Stomach (tissue), 9 donors: ENCODE measurements around the gene SGCA. TPM values are rescaled to one million over a fixed set of nuclear protein-coding genes. Genes with fewer than 3 reads are reported as not detected.

Experiments used
- DNase-seq, 2 donors: peaks; one replicate each; pipeline versions ENCODE4 v3.0.0 to v3.0.0-alpha.2; 2013 to 2019
- H3K27ac ChIP-seq, 5 donors: fragments of 200-600 bp in 4 of 5; sonication (generic) in 4 of 5; one replicate each; pipeline ENCODE4 v1.5.1; 2013 to 2019; ENCODE audit warnings: mild to moderate bottlenecking in 1 of 5, moderate library complexity in 1 of 5
- H3K27me3 ChIP-seq, 3 donors: fragments of 200-600 bp; sonication (generic); one replicate each; pipeline ENCODE4 v1.5.1; 2017 to 2019; ENCODE audit warnings: mixed run types in 1 of 3
- H3K36me3 ChIP-seq, 4 donors: fragments of 200-600 bp; sonication (generic); 1 replicate in 3 of 4; 2 replicates in 1 of 4; pipeline ENCODE4 v1.5.1; 2016 to 2019
- H3K4me1 ChIP-seq, 4 donors: fragments of 200-600 bp; sonication (generic); one replicate each; pipeline ENCODE4 v1.5.1; 2016 to 2019
- H3K4me3 ChIP-seq, 4 donors: fragments of 200-600 bp; sonication (generic) in 3 of 4; one replicate each; pipeline ENCODE4 v1.5.1; 2016 to 2019; ENCODE audit warnings: mild to moderate bottlenecking in 1 of 4
- H3K9me3 ChIP-seq, 4 donors: fragments of 200-600 bp; sonication (generic); one replicate each; pipeline ENCODE4 v1.5.1; 2016 to 2019
- CTCF ChIP-seq, 7 experiments: fragments of 450-650 bp in 4 of 7; fragments of 200-600 bp in 3 of 7; sonication (generic) in 3 of 7; IDR thresholded peaks; one replicate each; pipeline ENCODE4 v1.5.1; 2016 to 2019; ENCODE audit warnings: antibody characterized with exemption in 7 of 7, control low read depth in 2 of 7, mild to moderate bottlenecking in 1 of 7
- EP300 ChIP-seq: sonication (generic); formaldehyde crosslinking; IDR thresholded peaks from one replicate; pipeline ENCODE4 v1.6.1; 2017; ENCODE audit warnings: antibody characterized with exemption
- POLR2A ChIP-seq, 4 donors: fragments of 450-650 bp; IDR thresholded peaks; one replicate each; pipeline ENCODE4 v1.6.1; 2016; ENCODE audit warnings: antibody characterized with exemption in 4 of 4, control low read depth in 2 of 4, mild to moderate bottlenecking in 1 of 4, moderate library complexity in 1 of 4
- POLR2AphosphoS5 ChIP-seq, 3 donors: sonication (generic); formaldehyde crosslinking; IDR thresholded peaks; one replicate each; pipeline ENCODE4 v1.6.1; 2016; ENCODE audit warnings: antibody characterized with exemption in 3 of 3
- WGBS, 5 donors: extraction: QIAGEN DNeasy Blood & Tissue Kit in 3 of 5; methylation state at CpG; one replicate each; pipeline versions ENCODE4 v1.1.5 to v1.1.7; 2013 to 2018; 5-methylcytosine and 5-hydroxymethylcytosine counted together
- intact Hi-C: fragments of 100-400 bp; cut with DNase I; formaldehyde crosslinking; loops from one replicate; pipeline ENCODE4 v1.15.1; 2023; ENCODE audit warnings: low total_unique reads
- polyA plus RNA-seq, 3 donors: library from polyadenylated mRNA; stranded (reverse); fragments of 200-250 nt; gene quantifications; one replicate each; pipeline ENCODE4 v1.2.3, GENCODE V29; 2013
- total RNA-seq, 5 donors: library from RNA; depleted of rRNA; stranded (reverse); fragments of >200 nt; gene quantifications; one replicate each; pipeline versions ENCODE4 v1.1.0 to v1.2.3, GENCODE V29; 2014 to 2016
- donor health status: healthy with polysubstance abuse.
- donor health status: Bipolar disorder and iron deficiency.
- donor health status: healthy.

The SGCA gene
- total and polyA plus RNA-seq, 8 donors: 5.4 to 89.3 (median 15.1) TPM

GRCh38 chr17:50163843-50164696, 1.7 kb upstream of the SGCA start:
- H3K4me1 ChIP-seq: peaks cover 16 to 60% (median 39%) of the 10 kb centered on the region in 4 donors
- H3K27ac ChIP-seq: no peak overlapping the region
- intact Hi-C loops: no loop called here
- no peak overlapping the region for H3K4me3 ChIP-seq
- TF ChIP-seq POLR2AphosphoS5 (IDR thresholded peaks at IDR 0.05) (no peak), CTCF (IDR thresholded peaks at IDR 0.05) (no peak), EP300 (no peak), POLR2A (IDR thresholded peaks at IDR 0.05) (no peak)
- DNase-seq: no peak
- H3K9me3 ChIP-seq: no peaks in the 10 kb centered on the region
- H3K27me3 ChIP-seq: no peaks in the 10 kb centered on the region
- H3K36me3 ChIP-seq: no peaks in the 10 kb centered on the region
- WGBS, 5 donors: 75 to 80% (median 79%) methylated on average over 9 to 11 of the region's 11 CpGs

DNA sequence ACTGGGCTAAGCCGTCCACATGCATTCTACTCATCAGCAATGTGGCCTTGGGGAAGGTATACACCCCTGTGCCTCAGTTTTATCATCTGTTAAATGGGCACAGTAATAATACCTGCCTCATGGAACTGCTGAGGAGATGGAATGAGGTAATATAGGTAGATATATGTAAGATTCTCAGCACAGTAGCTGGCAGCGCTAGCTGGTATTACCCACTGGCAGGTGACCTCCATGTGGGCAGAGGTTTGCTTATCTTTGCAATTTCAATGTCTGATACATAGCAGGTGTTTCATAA, 1.2 kb upstream of the SGCA start:
- H3K4me1 ChIP-seq: peaks cover 17 to 66% (median 42%) of the 10 kb centered on the region in 4 donors
- H3K9me3 ChIP-seq: no peaks in the 10 kb centered on the region
- H3K27me3 ChIP-seq: no peaks in the 10 kb centered on the region
- intact Hi-C loops: no loop called here
- H3K36me3 ChIP-seq: no peaks in the 10 kb centered on the region
- no peak for DNase-seq
- TF ChIP-seq POLR2AphosphoS5 (IDR thresholded peaks at IDR 0.05): no peak
- no peak for TF ChIP-seq EP300
- TF ChIP-seq CTCF (IDR thresholded peaks at IDR 0.05): no peak
- no peak for TF ChIP-seq POLR2A (IDR thresholded peaks at IDR 0.05)
- no peak overlapping the region for H3K4me3 ChIP-seq
- no peak overlapping the region for H3K27ac ChIP-seq
- WGBS, 5 donors: 87 to 98% (median 91%) methylated on average over 2 of the region's 2 CpGs

DNA sequence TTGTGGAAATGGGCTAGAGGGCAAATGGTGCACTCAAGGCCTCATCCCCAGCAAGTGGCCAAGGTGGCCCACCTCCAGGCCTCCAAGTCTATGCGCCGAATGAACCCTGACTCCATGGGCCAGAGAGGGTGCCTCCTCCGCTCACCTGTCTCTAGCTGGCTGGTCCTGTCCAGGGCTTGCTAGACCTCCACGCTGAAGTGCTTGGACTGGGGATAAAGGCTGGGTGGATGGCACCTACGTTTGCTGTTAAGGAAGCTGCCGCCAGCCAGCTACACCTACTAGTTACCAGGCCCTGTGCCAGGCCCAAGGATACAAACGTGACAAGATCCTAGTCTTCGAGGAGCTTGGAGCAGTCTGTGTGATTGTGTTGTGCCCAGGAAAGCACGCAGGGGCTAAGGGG, 739 bp upstream of the SGCA start:
- Histone ChIP-seq H3K27ac (peak overlapping the region in 2 of 5 donors; percentile 83 to 86), H3K4me1 (peaks cover 17 to 69% (median 42%) of the 10 kb centered on the region in 4 donors), H3K36me3 (no peaks in the 10 kb centered on the region), H3K9me3 (no peaks in the 10 kb centered on the region), H3K27me3 (no peaks in the 10 kb centered on the region), H3K4me3 (no peak overlapping the region)
- no peak for DNase-seq
- TF ChIP-seq POLR2A (IDR thresholded peaks at IDR 0.05) (no peak), POLR2AphosphoS5 (IDR thresholded peaks at IDR 0.05) (no peak), EP300 (no peak), CTCF (IDR thresholded peaks at IDR 0.05) (no peak)
- intact Hi-C loops: no loop called here
- 77 to 87% (median 84%) methylated on average over 8 to 9 of the region's 9 CpGs for WGBS, 5 donors

GRCh38 chr17:50165466-50165865, 339 bp upstream of the SGCA start:
- TF ChIP-seq CTCF (IDR thresholded peaks at IDR 0.05): no peak
- TF ChIP-seq EP300: no peak
- TF ChIP-seq POLR2AphosphoS5 (IDR thresholded peaks at IDR 0.05): no peak
- Histone ChIP-seq H3K27me3 (no peaks in the 10 kb centered on the region), H3K4me3 (peak overlapping the region in 2 of 4 donors; percentile 35), H3K27ac (peak overlapping the region in 3 of 5 donors; percentile 76 to 86 (median 83)), H3K9me3 (no peaks in the 10 kb centered on the region), H3K4me1 (peaks cover 17 to 68% (median 42%) of the 10 kb centered on the region in 4 donors), H3K36me3 (no peaks in the 10 kb centered on the region)
- WGBS, 5 donors: 76 to 88% (median 83%) methylated on average over 3 of the region's 3 CpGs
- intact Hi-C loops: no loop called here
- no peak for DNase-seq
